GM12878 (cell line): ENCODE results near the gene MT4. TPM values are rescaled to one million over a fixed set of nuclear protein-coding genes. Genes with fewer than 3 reads are reported as not detected.

ENCODE experiments used
- BHLHE40 ChIP-seq, 2 experiments: fragments of 450-650 bp in 1 of 2; IDR thresholded peaks; 2 replicates each; pipeline ENCODE4 v1.6.1; 2011 to 2017; ENCODE audit warnings: low read depth in 2 of 2, borderline replicate concordance in 1 of 2, improper control_type of control experiment in 1 of 2, low read length in 1 of 2, mild to moderate bottlenecking in 1 of 2
- CHD4 ChIP-seq: fragments of 200-600 bp; sonication (generic); IDR thresholded peaks from 2 replicates; pipeline ENCODE4 v1.6.1; 2016; ENCODE audit warnings: mild to moderate bottlenecking
- CTCF ChIP-seq, 3 experiments: IDR thresholded peaks in 2 of 3; conservative IDR thresholded peaks in 1 of 3; 2 replicates each; pipeline ENCODE4 v1.5.1; 2011; ENCODE audit warnings: low read depth in 3 of 3, low read length in 3 of 3, mild to moderate bottlenecking in 3 of 3, control low read depth in 2 of 3, moderate library complexity in 2 of 3, inconsistent platforms in 1 of 3, mixed read lengths in 1 of 3; ENCODE audit not compliant: control insufficient read depth in 2 of 3, insufficient read depth in 1 of 3; ENCODE audit errors: extremely low read depth in 1 of 3
- FOXK2 ChIP-seq: fragments of 450-650 bp; IDR thresholded peaks from 2 replicates; pipeline ENCODE4 v1.6.1; 2017; ENCODE audit warnings: mild to moderate bottlenecking, moderate library complexity
- IRF5 ChIP-seq: fragments of 450-650 bp; IDR thresholded peaks from 2 replicates; pipeline ENCODE4 v1.6.1; 2017; ENCODE audit warnings: borderline replicate concordance
- JUNB ChIP-seq: IDR thresholded peaks from 2 replicates; pipeline ENCODE4 v1.6.1; 2016; ENCODE audit warnings: antibody characterized with exemption, mild to moderate bottlenecking
- KDM1A ChIP-seq: fragments of 200-600 bp; sonication (generic); IDR thresholded peaks from 2 replicates; pipeline ENCODE4 v1.6.1; 2016; ENCODE audit warnings: borderline replicate concordance
- NKRF ChIP-seq: fragments of 450-650 bp; conservative IDR thresholded peaks from 2 replicates; pipeline ENCODE4 v1.6.1; 2017; ENCODE audit warnings: mild to moderate bottlenecking, moderate library complexity
- PAX5 ChIP-seq: IDR thresholded peaks from 2 replicates; pipeline ENCODE4 v1.6.1; 2011; ENCODE audit warnings: low read depth, low read length, borderline replicate concordance
- PKNOX1 ChIP-seq: fragments of 450-650 bp; IDR thresholded peaks from 2 replicates; pipeline ENCODE4 v1.6.1; 2016; ENCODE audit warnings: mild to moderate bottlenecking
- POLR2AphosphoS2 ChIP-seq: IDR thresholded peaks from 2 replicates; pipeline ENCODE4 v1.6.1; 2011; ENCODE audit warnings: low read depth, mild to moderate bottlenecking, low read length, improper control_type of control experiment, moderate library complexity
- PRDM15 ChIP-seq: fragments of 450-650 bp; formaldehyde crosslinking; IDR thresholded peaks from 2 replicates; pipeline ENCODE4 v1.4.0; 2020; ENCODE audit warnings: mild to moderate bottlenecking, moderate library complexity
- RFX5 ChIP-seq: IDR thresholded peaks from 2 replicates; pipeline ENCODE4 v1.6.1; 2011; ENCODE audit warnings: low read depth, low read length, improper control_type of control experiment
- RUNX3 ChIP-seq: IDR thresholded peaks from 2 replicates; pipeline ENCODE4 v1.6.1; 2012; ENCODE audit warnings: low read length, inconsistent platforms
- WRNIP1 ChIP-seq: IDR thresholded peaks from 2 replicates; pipeline ENCODE4 v1.6.1; 2011; ENCODE audit warnings: low read depth, low read length, improper control_type of control experiment, borderline replicate concordance
- ZNF207 ChIP-seq: fragments of 450-650 bp; IDR thresholded peaks from 2 replicates; pipeline ENCODE4 v1.6.1; 2014; ENCODE audit warnings: antibody characterized with exemption, mild to moderate bottlenecking, borderline replicate concordance
- ZNF217 ChIP-seq: fragments of 450-650 bp; IDR thresholded peaks from 2 replicates; pipeline ENCODE4 v1.6.1; 2017; ENCODE audit warnings: antibody characterized with exemption, mild to moderate bottlenecking
- ZNF24 ChIP-seq: fragments of 450-650 bp; IDR thresholded peaks from 2 replicates; pipeline ENCODE4 v1.6.1; 2017; ENCODE audit warnings: antibody characterized with exemption, mild to moderate bottlenecking
- ZNF274 ChIP-seq: IDR thresholded peaks from one replicate; pipeline ENCODE4 v1.8.0; 2011; ENCODE audit not compliant: insufficient read length, insufficient read depth
- ZNF622 ChIP-seq: fragments of 450-650 bp; IDR thresholded peaks from 2 replicates; pipeline ENCODE4 v1.6.1; 2017; ENCODE audit warnings: mild to moderate bottlenecking, inconsistent platforms
- polyA plus RNA-seq, 11 experiments: library from polyadenylated mRNA; depleted of rRNA in 4 of 11; unstranded in 6 of 11; stranded (reverse) in 5 of 11; fragments of >200 nt; fragmentation: Nextera tagmentation in 4 of 11; fragmentation: Illumina TruSeq in 1 of 11; extraction: Ambion mirVana in 4 of 11; extraction: Trizol in 1 of 11; gene quantifications; 1 replicate in 1 of 11; 2 replicates in 10 of 11; pipeline versions ENCODE4 v1.2.1 to v1.2.3, GENCODE V29; 2011 to 2016; ENCODE audit warnings: inconsistent platforms in 2 of 11, missing spikeins in 2 of 11, low read depth in 1 of 11
- total RNA-seq, 4 experiments: library from RNA; depleted of rRNA in 3 of 4; stranded (reverse); fragments of >200 nt in 3 of 4; fragmentation: Illumina TruSeq in 1 of 4; extraction: Trizol in 1 of 4; gene quantifications; 2 replicates each; pipeline versions ENCODE4 v1.2.1 to v1.2.3, GENCODE V29; 2013 to 2021

The MT4 gene
- total and polyA plus RNA-seq, 10 of the 15 experiments (the other 5 are each of a cell fraction or from before 2014, with no cell fraction given) = not detected

GRCh38 chr16:56519459-56520250 is 45.2 kb upstream of the MT4 start, which contains the start of gene BBS2 (continued):
- TF ChIP-seq CTCF (IDR thresholded peaks at IDR 0.05 in 2 of 3, conservative IDR thresholded peaks at IDR 0.05 in 1 of 3; ENCODE audit: control insufficient read depth in 2 of 3, extremely low read depth in 1 of 3, insufficient read depth in 1 of 3, low read depth in 3 of 3, low read length in 3 of 3) = no peak
- TF ChIP-seq ZNF274 = no peak
- no peak for TF ChIP-seq PRDM15 (CRISPR knock-in tag)
- TF ChIP-seq RUNX3 = peak; percentile 34; the same call in 1 of the 2 replicates
- TF ChIP-seq JUNB = no peak
- TF ChIP-seq ZNF622 = no peak
- TF ChIP-seq CHD4 = no peak
- TF ChIP-seq ZNF217 = no peak
- TF ChIP-seq PKNOX1 = no peak
- no peak for TF ChIP-seq FOXK2
- no peak for TF ChIP-seq IRF5
- TF ChIP-seq PAX5 = no peak; the same call in 1 of the 2 replicates
- no peak for TF ChIP-seq WRNIP1
- TF ChIP-seq ZNF207 = peak; percentile 75; the same call in 1 of the 2 replicates
- peak in 1 of 2 experiments; percentile 53; a peak in 2 of 4 replicates for TF ChIP-seq BHLHE40 (IDR thresholded peaks at IDR 0.05; ENCODE audit: borderline replicate concordance in 1 of 2, low read depth in 2 of 2, low read length in 1 of 2)
- TF ChIP-seq KDM1A = no peak
- TF ChIP-seq POLR2AphosphoS2 = 0 out of 2 replicates have a peak, but pooled peaks have one; percentile 24
- TF ChIP-seq ZNF24 = no peak
- TF ChIP-seq NKRF = peak; percentile 85
- TF ChIP-seq RFX5 = 0 out of 2 replicates have a peak, but pooled peaks have one; percentile 6
